ENCODE data around the gene TRIB2.

Gene TRIB2

DNA sequence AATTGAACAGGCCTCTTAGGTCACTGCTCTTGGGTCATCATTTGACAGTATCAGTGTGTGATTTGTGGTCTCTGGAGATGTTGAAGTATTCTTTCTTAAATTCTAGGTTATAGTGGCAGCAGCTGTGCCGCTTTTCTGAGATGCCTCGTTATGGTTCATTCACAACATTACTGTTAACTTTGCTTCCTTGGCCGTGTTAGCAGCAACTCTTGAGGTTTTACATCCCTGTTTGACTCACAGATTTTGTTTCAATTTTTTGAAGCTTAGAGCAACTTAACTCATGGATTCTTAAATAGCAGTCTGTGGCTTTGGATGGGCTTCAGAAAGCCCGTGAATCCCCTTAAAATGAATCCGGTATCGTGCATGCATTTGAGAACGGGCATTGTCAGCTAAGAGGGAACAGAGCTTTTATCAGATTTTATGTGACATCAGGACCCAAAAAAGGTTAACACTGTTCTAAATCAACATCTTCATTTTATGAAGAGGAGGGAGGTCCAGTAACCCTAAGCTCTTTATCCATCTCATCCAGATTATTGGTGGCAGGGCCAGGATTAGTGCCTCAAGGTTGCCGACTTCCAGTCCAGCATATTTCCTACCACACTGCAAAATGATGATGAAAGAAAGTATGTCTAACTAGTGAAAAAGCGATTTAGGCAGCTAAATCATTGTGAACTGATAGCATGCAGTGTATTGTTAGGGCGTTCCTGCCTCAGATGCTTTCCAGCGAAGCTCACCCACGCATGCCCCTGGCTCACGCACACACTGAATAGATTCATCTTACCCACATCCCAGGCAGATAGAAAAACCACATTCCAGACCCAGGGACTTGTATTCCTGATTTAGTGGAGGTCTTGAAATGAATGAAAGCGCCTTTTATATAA lies 5.1 kb downstream of the TRIB2 start:
- DNase-seq: peak; percentile 49

DNA sequence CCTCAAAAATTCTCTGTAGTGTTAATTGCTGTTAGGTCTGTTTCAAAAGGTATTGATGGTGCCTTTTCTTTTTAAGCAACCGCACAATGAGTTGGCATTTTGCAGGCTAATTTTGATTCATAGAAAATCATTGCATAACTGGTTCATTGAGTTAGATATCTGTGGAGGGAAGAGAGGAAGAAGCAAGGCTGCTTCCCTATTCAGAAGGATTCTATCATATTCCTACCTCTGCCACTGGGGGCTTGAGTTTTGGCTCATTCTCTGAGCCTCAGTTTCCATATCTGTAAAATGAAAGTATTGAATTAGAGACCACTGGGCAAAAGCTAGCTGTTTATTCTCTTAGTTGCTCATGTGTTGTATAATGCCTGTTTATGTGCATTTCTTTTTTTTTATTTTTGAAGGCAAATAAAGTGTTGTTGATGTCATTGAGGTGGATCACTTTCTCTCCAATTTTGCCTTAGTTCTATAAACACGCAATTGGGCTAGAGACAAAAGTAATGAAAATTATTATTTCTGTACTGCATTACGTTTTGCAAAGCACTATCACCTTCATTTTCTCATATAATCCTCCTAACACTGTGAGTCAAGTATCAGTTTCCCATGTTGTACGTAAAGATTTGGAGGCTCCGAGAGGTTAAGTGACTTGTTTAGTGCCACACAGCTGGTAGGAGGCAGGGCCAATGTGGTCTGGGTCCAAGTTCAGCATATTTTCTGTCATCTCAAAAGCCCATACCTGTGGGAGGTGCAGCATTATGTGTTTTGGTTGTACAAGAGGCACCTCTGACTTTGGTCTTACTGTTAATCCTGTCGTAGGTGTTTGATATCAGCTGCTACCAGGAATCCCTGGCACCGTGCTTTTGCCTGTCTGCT lies 5.9 kb downstream of the TRIB2 start:
- DNase-seq: peak; percentile 50

DNA sequence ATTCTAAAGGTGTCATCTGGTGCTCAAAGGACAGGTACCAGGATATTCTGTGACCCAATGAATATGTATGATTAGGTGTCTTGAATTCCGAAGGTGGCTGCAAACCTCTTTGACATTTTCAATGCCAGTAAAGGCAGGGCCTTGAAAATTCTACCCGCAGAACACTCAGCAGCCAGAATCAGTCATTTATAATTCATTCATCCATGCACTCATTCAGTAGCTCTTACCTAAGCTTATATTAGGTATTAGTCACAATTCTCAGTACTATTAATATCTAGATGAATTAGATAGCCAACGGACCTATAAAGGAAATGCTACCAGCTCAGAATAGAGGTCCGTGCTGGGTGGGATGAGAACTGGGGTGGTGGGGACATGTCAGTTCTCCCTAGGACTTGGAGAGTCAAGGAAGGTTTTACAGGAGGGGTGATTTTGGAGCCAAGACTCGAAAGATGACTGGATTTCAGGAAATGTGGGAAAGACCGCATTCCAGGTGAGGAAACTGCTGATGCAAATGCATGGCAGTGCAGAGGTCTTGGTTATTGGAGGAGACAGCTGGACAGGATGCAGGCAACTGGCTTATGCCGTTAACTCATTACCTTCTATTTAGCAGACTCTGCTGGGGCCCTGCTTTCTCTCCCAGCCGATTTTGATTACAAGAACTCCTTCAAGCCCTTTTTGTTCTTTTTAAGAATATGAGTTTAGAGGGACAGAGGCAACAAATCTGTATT lies 7.2 kb downstream of the TRIB2 start:
- DNase-seq: no peak

DNA sequence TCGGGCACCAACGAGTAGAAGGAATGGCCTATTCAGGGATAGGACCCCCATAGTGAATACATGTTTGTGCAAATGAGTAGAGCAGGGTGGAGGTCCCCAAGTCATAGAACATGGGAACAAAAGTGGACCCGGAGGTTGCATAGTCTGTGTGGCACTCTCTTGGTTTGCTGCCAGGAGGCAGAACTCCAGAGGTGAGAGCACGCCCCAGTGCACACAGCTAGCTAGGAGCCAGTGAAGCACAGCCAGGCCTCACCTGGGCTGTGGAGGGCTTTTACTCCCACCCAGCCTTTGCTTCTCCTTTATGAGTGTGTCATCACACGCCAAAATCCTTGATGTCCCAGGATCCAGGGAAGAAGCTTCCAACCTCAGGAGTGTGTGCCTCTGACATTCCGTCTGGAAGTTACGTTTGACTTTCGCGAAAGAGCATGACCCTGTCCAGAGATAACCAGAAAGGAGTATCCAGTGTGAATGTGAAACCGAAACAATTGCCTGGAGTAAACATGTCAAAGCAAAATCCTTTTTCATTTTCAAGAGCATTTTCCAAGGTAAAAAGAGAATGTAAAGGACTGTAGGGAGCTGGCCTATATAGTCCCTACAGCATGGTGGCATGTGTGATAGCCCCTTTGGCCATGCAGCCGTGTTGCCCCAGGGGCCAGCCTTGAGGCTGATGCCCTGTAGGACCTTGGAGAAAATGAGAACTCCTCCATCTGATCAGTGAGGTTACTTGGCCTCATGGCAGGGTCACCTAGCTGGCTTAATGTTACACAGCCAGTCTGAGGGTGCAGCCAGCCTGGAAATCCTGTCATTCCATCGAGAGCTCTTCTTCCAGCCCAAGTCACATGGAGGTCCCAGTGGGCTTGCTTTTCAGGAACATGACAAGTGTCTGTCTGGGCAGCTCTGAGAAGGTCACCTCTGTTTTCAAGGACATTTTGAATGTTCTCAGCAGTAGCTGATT lies 8.8 kb downstream of the TRIB2 start:
- DNase-seq: peak; percentile 52

DNA sequence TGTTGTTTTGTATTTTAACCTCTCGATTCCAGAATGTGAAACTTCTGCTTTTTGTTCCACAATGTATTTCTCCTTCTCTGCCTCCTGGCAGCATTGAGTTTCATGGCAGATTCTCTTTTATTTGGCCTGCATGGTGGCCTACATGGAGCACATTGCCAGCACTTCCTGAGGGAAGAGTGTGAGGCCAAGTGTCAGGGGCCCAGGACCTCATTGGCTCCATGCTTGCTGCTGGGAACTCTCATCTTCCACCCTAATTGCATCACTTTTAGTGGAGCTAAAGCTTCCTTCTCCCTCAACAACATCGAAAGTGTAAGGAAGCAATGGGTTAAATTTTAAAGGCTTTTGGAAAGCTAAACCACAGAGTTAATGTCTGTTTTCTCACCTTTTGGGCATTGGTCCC lies 9.5 kb downstream of the TRIB2 start:
- DNase-seq: no peak

DNA sequence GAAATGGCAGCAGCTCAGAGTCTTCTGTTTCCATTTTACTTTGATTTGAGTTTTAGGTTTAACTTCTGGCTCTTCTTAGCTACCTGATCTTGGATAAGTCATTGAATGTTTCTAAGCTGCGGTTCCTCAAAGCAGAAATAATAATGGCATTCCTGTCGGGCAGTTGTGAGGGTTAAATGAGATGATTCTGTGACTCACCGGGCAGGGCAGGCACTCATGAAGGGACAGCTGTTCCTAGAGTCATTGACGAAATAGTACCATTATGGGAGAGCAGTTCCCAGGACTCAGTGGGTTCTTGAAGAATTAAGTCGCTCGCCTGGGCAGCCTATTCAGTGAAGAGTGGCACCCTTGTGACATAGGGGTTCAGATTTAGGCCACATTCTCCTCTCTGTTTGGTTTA lies 10.3 kb downstream of the TRIB2 start:
- peak; percentile 38 for DNase-seq

DNA sequence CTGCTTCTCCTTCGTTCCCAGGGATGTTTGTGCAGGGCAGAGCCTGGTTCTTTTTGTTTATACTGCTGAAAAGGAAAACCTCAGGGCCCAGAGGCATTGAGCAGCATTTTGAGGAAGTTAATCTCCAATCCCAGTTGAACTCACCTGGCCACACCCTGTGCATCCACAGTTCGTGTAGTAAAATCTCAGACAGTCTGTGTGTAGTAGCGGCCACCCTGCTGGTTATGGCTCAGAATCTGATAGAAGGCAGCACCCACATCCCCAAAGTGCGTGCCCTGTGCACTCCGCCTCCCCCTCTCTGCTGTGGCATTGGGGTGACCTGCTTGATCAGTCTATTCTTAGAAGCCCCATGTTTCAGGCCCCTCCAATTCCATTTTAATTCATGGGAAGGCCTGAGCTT lies 10.9 kb downstream of the TRIB2 start:
- peak; percentile 56 for DNase-seq

DNA sequence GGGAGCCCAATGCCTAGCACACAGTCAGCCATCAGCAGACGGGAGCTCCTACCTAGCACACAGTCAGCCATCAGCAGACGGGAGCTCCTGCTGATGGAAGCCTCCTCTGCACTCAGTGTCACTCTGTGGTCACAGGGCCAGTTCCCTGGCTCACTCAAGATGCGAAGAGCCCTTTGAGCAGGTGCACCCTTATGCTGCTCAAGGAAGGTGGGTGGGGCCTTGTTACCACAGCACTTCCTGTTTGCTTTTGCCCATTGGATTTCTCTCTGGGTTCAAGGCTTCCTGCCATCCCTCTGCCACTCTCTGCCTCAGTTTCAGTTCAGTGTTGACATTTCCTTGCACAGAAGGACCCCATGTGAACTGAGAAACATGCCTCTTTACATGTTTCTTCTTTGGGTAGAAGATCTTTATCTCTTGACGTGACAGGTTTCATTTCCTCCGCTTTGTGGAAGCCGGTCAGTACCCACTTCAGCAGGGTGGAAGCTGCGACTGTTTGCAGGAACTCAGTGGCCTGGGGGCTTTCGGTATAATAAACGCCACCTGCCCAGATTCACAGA lies 11.6 kb downstream of the TRIB2 start:
- peak; percentile 71 for DNase-seq

DNA sequence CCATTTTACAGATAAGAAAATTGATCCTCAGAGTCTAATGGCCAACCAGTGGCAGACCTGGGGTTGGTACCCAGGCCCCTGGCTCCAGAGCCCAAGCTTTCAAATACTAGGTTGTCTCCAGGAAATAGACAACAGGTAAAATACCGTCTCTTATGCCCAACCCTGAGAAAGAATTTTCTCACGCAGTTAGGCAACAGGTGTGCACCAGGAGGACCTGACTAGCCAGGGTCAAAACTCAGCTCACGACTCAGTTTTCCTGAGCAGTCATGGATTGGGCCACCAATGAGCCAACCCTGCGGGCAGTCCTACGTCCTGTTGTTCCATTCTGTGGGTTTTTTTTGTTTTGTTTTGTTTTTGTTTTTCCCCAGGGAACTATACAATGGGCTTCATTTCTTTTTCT lies 13.5 kb downstream of the TRIB2 start:
- DNase-seq: no peak

DNA sequence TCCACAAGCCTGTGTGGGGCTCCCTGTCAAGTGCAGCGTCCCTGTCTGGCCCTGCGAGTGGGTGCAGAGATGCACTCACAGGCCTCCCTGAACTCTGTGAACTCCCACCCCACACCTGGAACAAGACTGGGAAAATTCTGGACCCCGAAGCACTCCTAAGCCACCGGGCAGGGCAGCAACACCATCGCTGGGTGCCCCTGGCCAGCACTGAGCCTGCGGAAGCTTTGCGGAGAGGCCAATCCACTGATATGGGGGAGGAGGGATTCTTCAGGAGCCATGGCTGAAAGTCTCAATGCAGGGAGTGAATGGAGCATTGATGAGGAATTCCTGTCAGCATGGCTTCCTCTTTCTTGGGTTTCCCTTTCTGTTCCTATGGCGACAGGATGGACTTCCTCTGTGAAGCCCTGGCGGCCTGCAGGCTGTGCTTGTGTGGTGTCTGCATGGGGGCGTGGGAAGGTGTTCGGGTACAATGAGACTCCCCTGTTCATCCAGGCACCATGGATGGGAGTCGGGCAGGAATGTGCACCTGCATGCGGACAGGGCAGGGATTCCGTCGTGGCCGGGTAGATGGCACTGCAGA lies 15.1 kb downstream of the TRIB2 start:
- DNase-seq: peak; percentile 53

DNA sequence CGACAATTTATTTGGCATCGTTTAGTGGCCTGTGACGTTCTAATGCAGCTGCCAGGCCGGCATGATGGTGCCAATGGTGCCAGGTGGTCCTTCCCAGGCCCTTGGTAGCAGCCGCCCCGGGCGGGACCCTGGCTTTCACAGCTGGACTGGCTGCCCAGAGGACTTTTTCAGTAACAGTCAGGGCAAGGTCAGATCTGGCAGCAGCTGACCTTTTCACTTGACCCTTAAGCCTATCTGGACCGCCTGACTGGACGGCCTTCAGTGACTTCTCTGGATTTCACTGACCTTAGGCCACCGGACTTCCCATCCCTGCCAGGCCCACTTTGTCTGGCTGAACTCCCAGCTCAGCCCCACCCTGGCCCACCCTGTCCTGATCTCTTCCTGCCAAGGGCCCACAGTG lies 15.9 kb downstream of the TRIB2 start:
- peak; percentile 47 for DNase-seq

DNA sequence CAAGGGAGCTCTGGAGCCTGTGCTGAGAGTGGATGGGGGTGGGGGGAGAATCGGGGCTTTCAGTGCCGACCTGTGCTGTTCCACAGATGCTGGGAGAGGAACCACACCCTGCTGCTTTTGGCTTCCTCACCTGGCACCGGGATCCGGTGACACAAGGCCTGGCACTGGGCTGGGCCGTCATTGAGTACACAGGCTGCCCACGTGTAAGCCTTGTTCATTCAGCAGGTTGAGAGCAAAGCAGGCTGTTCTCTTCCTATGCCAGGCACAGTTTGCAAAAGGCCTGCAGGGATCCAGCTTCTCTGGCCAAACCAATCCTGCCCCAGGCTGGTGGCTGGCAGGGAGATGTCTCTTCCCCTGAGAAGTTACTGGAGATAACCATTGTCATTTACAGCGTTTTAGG lies 17.1 kb downstream of the TRIB2 start:
- no peak for DNase-seq

DNA sequence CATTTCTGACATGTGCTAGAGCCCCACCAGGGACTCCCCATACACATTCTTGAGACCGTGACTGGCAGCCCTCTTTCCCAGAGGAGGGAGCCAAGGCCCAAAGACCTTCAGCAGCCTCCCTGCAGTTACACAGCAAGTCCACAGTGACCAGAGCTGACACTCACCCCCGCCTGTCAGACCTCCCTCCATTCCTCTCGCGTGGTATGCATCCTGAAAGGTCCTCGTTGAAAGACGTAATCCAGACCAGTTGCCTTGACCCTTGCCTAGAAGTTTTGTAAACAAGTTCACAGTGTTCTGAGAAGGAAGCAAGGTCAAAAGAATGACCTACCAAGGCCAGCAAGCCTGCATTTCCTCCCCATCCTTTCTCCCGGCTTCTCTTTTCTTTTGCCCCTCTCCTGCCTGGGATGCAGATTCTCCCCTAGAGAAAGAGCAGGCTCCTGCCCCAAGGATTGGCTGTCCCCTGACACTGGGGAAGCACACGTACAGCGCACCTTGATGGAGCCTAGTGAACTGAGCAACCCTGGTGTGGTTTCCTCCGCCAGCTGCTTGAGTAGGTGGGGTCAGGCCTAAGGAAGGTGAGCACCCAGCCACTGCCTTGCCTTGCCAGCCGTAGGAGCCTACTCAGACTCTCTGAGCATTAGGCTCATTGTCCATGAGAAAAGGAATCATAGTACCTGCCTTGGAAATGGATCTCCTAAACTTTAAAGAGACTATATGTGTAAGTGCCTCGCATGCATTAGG lies 18.3 kb downstream of the TRIB2 start:
- DNase-seq: no peak

DNA sequence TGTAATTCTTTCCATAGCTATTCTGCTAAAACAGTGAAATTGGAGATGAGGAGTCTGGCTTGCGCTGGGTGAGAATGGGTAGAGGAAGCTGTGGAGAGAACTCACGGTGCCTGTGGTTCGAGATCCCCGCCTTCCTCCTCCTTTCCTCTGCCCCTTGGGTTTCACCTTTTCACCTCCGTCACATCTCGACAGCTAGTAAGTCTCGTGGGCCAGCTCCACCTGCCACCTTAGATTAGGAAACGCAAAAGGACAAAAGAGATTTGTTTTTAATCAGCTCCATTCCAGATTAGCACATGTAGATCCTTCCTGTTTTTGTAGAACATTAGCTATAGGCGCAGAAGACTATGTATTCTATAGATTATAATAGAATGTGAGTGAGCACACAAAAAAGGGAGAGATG lies 20.6 kb downstream of the TRIB2 start:
- no peak for DNase-seq

DNA sequence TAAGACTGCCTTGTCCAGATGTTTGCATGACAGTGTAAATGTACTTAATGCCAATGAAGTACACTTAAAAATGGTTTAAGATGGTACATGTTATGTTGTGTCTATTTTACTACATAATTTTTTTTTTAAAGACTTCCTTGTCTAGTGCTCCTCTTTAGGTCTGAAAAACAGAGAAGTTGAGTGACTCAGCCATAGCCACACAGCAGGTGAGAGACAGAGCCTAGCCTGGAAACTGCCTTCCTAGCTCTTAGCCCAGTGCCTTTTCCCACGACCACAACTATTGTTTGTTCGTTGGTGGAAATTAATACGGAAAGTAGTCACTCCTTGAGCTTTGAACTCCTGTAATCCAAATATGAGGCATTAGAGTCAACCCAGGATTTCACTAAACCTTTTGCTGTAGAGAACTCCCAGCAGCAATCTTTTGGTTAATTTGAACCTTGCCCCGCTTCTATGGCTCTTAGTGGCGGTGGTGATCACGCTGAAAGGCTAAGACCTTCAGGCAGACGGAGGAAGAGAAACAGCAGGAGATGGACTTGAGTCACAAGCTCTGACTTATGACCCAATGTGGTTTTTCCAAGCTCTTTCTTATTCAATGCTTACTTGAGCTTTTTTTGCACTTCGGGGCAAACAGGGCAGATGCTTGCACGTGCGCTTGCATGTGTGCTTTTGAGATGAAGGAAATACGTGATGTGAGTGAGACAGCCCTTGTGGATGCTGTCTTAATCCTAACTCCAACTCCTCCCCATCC lies 21.2 kb downstream of the TRIB2 start:
- no peak for DNase-seq

DNA sequence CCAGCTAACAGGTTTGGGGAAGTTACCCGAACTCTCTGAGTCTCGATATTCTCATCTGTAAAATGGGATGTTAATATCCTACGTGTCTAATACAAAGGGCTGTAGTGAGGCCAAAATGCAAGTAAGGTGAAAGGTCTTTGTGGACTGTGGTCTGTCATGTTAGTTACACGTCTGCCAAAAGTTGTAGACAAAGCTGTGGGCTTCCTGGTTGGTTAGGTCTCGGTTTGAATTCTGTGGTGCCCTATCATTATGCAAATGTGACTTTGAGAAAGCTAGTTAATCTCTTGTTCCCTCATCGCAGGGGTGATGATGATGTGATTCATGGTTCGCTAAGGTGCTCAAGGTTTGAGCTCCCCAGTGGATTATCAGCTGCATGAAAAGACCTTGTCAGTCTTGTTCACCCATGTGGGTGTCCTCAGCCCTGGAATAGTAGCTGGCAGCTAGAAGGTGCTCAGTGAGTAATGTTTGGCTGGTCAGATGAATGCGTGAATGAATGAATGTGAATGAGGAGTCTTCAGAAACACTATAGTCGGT lies 23.1 kb downstream of the TRIB2 start:
- no peak for DNase-seq

DNA sequence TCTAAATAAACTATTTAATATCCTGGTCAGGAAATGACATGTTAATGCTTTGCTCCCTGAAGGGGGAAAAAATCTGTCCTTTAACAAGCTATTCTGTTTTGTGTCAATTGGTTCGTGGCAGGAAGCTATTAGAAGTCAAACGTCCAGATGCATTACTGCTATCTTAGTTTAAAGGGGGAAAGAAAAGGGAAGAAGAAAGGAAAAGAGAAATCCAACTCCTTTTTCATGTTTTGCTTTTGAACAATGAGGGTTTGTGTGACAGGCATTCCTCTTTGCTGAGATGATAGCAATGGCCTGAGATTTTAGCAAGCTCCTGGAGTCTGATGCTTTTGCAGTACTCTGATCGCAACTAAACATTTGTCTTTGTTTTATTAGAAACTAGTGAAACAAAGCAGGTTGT lies 24.6 kb downstream of the TRIB2 start:
- DNase-seq: no peak

DNA sequence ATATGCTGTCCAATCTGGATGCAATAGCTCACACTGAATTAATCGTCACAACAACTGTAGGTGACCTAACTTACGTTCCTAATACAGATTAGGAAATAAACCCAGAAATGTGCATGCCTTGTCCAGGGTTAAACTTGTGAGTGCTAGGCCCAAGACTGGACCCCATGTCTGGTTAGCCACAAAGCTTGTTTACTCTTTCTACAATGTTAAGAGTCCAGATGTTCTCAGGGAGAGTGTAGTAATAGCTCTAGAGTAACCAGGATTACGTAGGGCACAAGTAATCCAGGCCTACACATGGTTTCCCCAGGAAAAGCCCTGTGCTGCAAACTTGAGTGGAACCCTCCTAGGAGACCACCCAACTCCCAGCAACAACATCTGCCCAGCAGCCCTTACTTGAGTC lies 26.2 kb downstream of the TRIB2 start:
- no peak for DNase-seq

DNA sequence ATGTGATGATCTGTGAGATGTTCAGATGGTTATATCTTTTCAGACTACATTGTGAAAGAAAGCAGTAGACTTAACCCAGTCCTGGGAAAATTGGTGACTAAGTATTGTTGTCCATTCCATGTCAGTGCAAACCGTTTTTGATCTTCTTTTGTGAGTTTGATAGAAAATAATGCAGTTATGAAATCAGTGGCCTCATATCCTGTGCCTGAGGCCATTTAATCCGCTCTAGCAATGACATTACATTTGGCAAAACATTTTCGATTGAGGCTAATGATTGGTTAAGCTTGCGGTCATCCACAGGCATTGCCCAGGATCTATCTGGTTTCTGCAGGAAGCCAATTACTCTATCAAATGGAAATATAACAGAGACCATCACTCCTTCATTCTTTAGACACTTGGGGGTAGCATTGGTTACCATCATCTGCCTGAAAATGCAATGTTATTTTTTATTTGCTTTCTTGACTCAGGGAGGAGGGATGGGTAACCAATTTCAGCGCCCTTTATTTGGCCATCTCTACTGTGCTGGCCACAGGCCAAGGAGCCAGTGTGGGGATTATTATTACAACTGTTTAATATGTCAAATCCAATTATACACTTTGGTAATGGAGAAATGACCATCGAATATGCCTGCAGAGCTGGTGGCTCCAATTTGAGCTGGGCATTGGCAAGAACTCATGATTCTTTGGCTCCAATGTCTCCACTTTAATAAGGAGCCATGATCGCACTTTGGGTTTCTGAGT lies 33.6 kb downstream of the TRIB2 start:
- DNase-seq: no peak
